ENCODE measurements around the gene PSAPL1.

Gene PSAPL1, protein sequence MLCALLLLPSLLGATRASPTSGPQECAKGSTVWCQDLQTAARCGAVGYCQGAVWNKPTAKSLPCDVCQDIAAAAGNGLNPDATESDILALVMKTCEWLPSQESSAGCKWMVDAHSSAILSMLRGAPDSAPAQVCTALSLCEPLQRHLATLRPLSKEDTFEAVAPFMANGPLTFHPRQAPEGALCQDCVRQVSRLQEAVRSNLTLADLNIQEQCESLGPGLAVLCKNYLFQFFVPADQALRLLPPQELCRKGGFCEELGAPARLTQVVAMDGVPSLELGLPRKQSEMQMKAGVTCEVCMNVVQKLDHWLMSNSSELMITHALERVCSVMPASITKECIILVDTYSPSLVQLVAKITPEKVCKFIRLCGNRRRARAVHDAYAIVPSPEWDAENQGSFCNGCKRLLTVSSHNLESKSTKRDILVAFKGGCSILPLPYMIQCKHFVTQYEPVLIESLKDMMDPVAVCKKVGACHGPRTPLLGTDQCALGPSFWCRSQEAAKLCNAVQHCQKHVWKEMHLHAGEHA

DNA sequence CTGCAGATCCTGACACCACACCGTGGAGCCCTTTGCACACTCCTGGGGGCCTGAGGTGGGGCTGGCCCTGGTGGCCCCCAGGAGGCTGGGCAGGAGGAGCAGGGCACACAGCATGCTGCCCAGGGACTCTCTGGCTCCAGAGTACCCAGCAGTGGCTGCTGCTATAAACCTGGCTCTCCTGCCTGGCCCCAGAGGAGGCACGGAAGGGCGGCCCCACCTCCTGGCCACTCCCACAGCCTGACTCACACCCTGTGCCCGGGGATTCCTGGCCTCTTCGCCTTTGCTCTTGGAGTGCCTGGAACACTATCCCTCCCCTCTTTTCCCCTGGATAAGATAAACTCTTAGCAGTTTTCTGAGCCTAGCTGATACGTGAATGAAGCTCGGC, at the start of gene PSAPL1:
Gene PSAPL1, minus strand, starts transcription at position 165 of the 385 bp plus-strand sequence. Its CDS starts 51 bp downstream, at position 114.
- in situ Hi-C loops (cut with MboI; ENCODE audit: low sequenced_read_pairs) = no loop called here

DNA sequence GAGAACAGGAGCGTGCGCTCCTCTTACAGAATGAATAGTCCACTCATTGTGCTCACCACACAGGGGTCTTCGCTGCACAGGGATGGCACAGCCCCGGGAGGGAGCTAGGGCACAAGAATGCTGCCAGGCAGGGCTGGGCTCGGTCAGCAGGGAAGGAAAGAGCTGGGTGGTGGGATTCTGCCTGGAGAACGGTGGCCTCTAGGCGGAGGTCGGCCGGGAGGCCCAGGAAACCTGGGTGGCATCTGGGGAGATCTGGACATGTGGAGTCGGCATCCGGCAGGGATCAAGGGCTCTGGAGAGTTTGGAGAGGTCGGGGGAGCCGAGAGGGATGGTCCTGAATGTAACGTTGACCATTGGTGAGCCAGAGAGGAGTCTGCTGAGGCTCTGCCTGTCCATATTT, 46.5 kb upstream of the PSAPL1 start:
- in situ Hi-C loops (cut with MboI; ENCODE audit: low sequenced_read_pairs) = no loop called here

GRCh38 chr4:7480423-7480822, 45.7 kb upstream of the PSAPL1 start:
- in situ Hi-C loops (cut with MboI; ENCODE audit: low sequenced_read_pairs) = no loop called here

DNA sequence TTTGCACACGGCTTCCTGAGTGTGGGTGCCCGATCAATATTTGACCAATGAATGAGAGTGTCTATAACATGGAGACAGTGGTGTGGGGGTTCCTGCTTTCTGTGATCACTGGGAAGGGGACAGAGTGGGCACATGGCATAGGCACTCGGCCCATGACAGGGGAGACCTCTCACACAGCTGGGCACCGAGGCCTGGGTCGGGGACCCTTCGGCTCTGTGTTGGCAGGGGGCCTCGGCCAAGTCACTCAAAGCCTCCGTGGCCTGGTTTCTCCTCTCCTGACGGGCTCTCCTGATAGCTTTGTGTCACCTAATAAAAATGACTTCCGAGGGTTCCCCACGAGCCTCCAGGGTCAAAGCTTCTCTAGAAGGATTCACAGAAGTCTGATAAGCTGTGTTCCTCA, 43.9 kb upstream of the PSAPL1 start:
- in situ Hi-C loops (cut with MboI; ENCODE audit: low sequenced_read_pairs) = no loop called here

DNA sequence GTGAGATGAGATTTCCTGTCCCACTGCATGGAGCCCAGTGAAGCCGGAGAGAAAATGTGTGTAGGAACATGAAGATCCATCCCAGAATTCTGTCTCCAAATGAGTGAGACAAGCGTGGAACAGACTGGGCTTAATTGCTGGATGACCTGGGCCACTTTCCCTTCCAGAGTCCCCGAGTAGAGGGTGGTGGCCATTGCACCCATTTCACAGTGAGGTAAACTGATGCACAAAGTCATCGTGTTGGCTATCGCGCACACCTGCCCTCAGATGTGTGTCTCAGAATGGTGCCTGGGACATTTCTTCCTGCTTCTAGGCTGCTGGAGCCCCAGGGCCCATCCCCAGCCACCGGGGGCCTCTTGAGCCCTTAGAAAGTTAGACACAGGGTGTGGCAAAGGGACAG, 43.0 kb upstream of the PSAPL1 start:
- in situ Hi-C loops (cut with MboI; ENCODE audit: low sequenced_read_pairs) = no loop called here

- in situ Hi-C loops (cut with MboI; ENCODE audit: low sequenced_read_pairs) = no loop called here
Measured at GRCh38 chr4:7476820-7477219, 42.1 kb upstream of the PSAPL1 start.

- in situ Hi-C loops (cut with MboI; ENCODE audit: low sequenced_read_pairs) = no loop called here
Measured at GRCh38 chr4:7475207-7475606, 40.5 kb upstream of the PSAPL1 start.

- in situ Hi-C loops (cut with MboI; ENCODE audit: low sequenced_read_pairs) = no loop called here
Measured at GRCh38 chr4:7474320-7474719, 39.6 kb upstream of the PSAPL1 start.

DNA sequence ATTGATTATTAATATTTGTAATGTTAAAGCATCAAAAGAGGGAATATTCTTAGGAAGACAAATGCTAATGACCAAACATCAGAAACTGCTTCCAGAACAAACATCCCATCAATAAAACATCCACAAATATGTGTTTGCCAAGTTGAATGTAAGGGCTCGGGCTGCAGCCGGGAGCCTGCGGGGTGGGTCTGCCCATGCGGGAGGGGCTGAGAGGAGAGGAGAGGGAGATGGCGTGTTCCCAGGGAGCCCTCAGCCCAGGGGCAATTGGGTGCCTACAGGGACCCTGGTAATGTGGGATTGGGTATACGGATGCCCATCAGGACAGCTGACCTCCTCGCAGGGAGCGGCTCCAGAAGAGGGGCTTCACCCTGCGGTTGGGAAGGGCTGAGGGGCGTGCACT, 38.4 kb upstream of the PSAPL1 start:
- in situ Hi-C loops (cut with MboI; ENCODE audit: low sequenced_read_pairs) = no loop called here

- in situ Hi-C loops (cut with MboI; ENCODE audit: low sequenced_read_pairs) = no loop called here
Measured at GRCh38 chr4:7472442-7473013, 37.8 kb upstream of the PSAPL1 start.

DNA sequence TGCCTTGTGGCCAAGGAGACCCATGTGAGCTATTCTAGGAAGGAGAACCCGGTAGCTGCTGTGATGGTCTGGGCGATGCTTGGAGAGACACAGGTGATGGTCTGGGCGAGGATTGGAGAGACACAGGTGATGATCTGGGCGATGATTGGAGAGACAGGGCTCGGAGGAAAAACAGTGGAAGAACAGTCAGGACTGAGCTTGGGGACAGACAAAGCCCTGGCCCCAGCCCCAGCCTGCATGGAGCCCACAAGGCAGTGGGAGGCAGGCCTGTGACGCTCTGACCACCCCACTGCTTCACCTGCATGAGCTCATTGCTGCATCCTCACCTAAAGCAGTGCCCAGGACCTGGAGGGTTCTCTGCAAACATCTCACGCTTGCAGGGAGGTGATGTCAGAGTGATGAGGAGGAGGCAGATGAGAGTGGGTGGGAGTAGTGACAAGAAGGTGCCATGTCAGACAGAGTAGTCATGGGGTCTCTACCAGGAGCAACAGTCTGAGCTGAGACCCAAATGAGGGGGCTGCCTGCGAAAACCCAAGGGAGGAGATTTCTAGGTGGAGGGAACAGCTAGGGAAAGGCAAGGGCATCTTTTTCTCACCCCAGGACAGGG, 35.9 kb upstream of the PSAPL1 start:
- in situ Hi-C loops (cut with MboI; ENCODE audit: low sequenced_read_pairs) = no loop called here

GRCh38 chr4:7470111-7470510, 35.4 kb upstream of the PSAPL1 start:
- in situ Hi-C loops (cut with MboI; ENCODE audit: low sequenced_read_pairs) = no loop called here

GRCh38 chr4:7469023-7469422, 34.3 kb upstream of the PSAPL1 start:
- in situ Hi-C loops (cut with MboI; ENCODE audit: low sequenced_read_pairs) = no loop called here

- in situ Hi-C loops (cut with MboI; ENCODE audit: low sequenced_read_pairs) = no loop called here
Measured at GRCh38 chr4:7467471-7467870, 32.7 kb upstream of the PSAPL1 start.

GRCh38 chr4:7466904-7467303, 32.2 kb upstream of the PSAPL1 start:
- in situ Hi-C loops (cut with MboI; ENCODE audit: low sequenced_read_pairs) = no loop called here

- in situ Hi-C loops (cut with MboI; ENCODE audit: low sequenced_read_pairs) = no loop called here
Measured at GRCh38 chr4:7466215-7466614, 31.5 kb upstream of the PSAPL1 start.

DNA sequence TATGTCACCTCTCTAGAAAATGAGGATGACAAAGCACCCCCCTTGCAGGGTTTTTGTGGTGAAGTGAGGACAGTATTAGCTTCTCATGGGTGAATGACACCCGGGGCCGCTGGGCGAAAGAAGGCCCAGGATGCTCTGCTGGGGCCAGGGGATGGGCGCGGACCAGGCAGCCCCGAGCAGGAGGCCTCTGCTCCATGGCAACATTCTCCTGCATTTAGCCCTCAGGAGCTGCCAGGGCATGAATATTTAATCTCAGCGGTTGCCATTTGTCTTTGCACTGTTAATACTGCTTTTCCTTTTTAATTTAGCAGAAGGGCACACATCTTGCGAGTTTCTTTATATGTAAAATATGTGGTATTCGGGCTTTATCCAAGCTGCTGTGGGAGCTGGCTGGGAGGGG, 30.3 kb upstream of the PSAPL1 start:
- in situ Hi-C loops (cut with MboI; ENCODE audit: low sequenced_read_pairs) = no loop called here

GRCh38 chr4:7464259-7464655, 29.5 kb upstream of the PSAPL1 start:
- in situ Hi-C loops (cut with MboI; ENCODE audit: low sequenced_read_pairs) = no loop called here

GRCh38 chr4:7463566-7464258, 29.0 kb upstream of the PSAPL1 start:
- in situ Hi-C loops (cut with MboI; ENCODE audit: low sequenced_read_pairs) = no loop called here

DNA sequence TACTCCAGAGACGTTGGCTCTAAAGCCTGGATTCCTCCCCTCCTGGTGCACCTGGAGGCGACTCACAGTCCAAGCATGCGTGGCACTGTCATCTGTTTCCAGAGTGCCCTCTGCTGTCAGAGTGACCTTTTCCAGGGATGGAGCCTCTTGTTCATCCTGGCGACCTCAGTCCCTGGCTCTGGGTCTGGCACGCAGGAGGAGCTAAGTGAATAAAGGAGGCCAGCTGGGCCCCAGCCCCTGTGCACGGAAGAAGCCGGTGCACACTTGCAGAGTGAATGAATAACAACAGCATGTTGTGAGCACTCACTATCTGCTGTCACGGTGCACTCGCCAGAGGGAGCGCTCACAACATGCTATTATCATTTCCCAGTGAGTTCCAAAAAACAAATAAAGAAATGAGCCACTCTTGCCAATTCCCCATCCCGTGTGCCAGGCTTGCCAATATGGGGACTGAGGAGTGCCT, 27.8 kb upstream of the PSAPL1 start:
- in situ Hi-C loops (cut with MboI; ENCODE audit: low sequenced_read_pairs) = no loop called here

GRCh38 chr4:7461230-7461629, 26.5 kb upstream of the PSAPL1 start:
- in situ Hi-C loops (cut with MboI; ENCODE audit: low sequenced_read_pairs) = no loop called here
